Measurements from ENCODE around the gene ERCC6L2. TPM values are rescaled to one million over a fixed set of nuclear protein-coding genes. Genes with fewer than 3 reads are reported as not detected.

ERCC6L2 gene
- total and polyA plus RNA-seq, 8 donors: 2.4 to 21.4 (median 15.6) TPM

- ATAC-seq: no peak
- H3K36me3 ChIP-seq: peaks cover 0 to 5% (median 0%) of the 10 kb centered on the region in 3 donors
- no peaks in the 10 kb centered on the region for H3K4me1 ChIP-seq
- no peak for TF ChIP-seq CTCF (IDR thresholded peaks at IDR 0.05)
- DNase-seq: no peak
- 98 to 100% methylated on average over 1 of the region's 1 CpG for WGBS, 2 donors
- no peaks in the 10 kb centered on the region for H3K27me3 ChIP-seq
- intact Hi-C loops (cut with DNase I): no loop called here
- no peaks in the 10 kb centered on the region for H3K9me3 ChIP-seq
- no peak overlapping the region for H3K27ac ChIP-seq
- no peak for FAIRE-seq
- no peak overlapping the region for H3K4me3 ChIP-seq
Observed at GRCh38 chr9:95953986-95954385, 78.5 kb downstream of the ERCC6L2 start.

- 93 to 95% methylated on average over 2 of the region's 2 CpGs for WGBS, 2 donors
- no peak for ATAC-seq
Observed at GRCh38 chr9:95954940-95955339, 79.4 kb downstream of the ERCC6L2 start.

GRCh38 chr9:95962936-95963335 lies 87.4 kb downstream of the ERCC6L2 start:
- Histone ChIP-seq H3K27me3 (no peaks in the 10 kb centered on the region), H3K4me3 (no peak overlapping the region), H3K36me3 (no peaks in the 10 kb centered on the region), H3K9me3 (no peaks in the 10 kb centered on the region), H3K27ac (no peak overlapping the region), H3K4me1 (no peaks in the 10 kb centered on the region)
- FAIRE-seq: no peak
- no peak for DNase-seq
- no peak for TF ChIP-seq CTCF (IDR thresholded peaks at IDR 0.05)
- ATAC-seq: no peak
- WGBS, 2 donors: 83 to 86% methylated on average over 2 of the region's 2 CpGs
- intact Hi-C loops (cut with DNase I): no loop called here

More at GRCh38 chr9:95954940-95955339, 79.4 kb downstream of the ERCC6L2 start:
- DNase-seq: no peak
- Histone ChIP-seq H3K4me3 (no peak overlapping the region), H3K36me3 (peaks cover 0 to 5% (median 0%) of the 10 kb centered on the region in 3 donors), H3K9me3 (no peaks in the 10 kb centered on the region), H3K27ac (no peak overlapping the region), H3K27me3 (no peaks in the 10 kb centered on the region), H3K4me1 (no peaks in the 10 kb centered on the region)
- no peak for FAIRE-seq
- intact Hi-C loops (cut with DNase I): no loop called here
- TF ChIP-seq CTCF (IDR thresholded peaks at IDR 0.05): no peak

- Histone ChIP-seq H3K4me1 (no peaks in the 10 kb centered on the region), H3K36me3 (no peaks in the 10 kb centered on the region), H3K27me3 (no peaks in the 10 kb centered on the region), H3K27ac (no peak overlapping the region), H3K4me3 (no peak overlapping the region), H3K9me3 (no peaks in the 10 kb centered on the region)
- intact Hi-C loops (cut with DNase I): no loop called here
- WGBS, 2 donors: 97 to 100% methylated on average over 3 of the region's 3 CpGs
- DNase-seq: no peak
- no peak for TF ChIP-seq CTCF (IDR thresholded peaks at IDR 0.05)
- no peak for ATAC-seq
- FAIRE-seq: no peak
Observed at GRCh38 chr9:95963659-95964058, 88.2 kb downstream of the ERCC6L2 start.

GRCh38 chr9:95966306-95966705 lies 90.8 kb downstream of the ERCC6L2 start:
- FAIRE-seq: no peak

More at GRCh38 chr9:95966306-95966705, 90.8 kb downstream of the ERCC6L2 start:
- H3K27me3 ChIP-seq: no peaks in the 10 kb centered on the region
- H3K9me3 ChIP-seq: no peaks in the 10 kb centered on the region
- H3K27ac ChIP-seq: no peak overlapping the region
- DNase-seq (no peak), ATAC-seq (no peak)
- WGBS, 2 donors: 81 to 82% methylated on average over 2 of the region's 2 CpGs
- H3K4me1 ChIP-seq: no peaks in the 10 kb centered on the region
- TF ChIP-seq CTCF (IDR thresholded peaks at IDR 0.05): no peak
- intact Hi-C loops (cut with DNase I): no loop called here
- H3K4me3 ChIP-seq: no peak overlapping the region
- H3K36me3 ChIP-seq: no peaks in the 10 kb centered on the region
